ENCODE results near the gene SLC35F1. TPM values are rescaled to one million over a fixed set of nuclear protein-coding genes. Genes with fewer than 3 reads are reported as not detected.

The SLC35F1 gene
- total RNA-seq, 1 experiment from 2014 or later, result 4.3 TPM

- Histone ChIP-seq H3K4ac (ENCODE audit: low read depth, low read length) (no peak overlapping the region), H2BK12ac (ENCODE audit: insufficient read length, low read depth, low read length) (no peak overlapping the region), H3K27ac (ENCODE audit: insufficient read length, low read depth, low read length) (no peak overlapping the region), H4K8ac (replicated peaks; ENCODE audit: insufficient read length, low read depth, low read length) (no peak overlapping the region), H3K79me2 (ENCODE audit: insufficient read depth, low read length) (no peaks in the 10 kb centered on the region), H2BK15ac (ENCODE audit: low read depth, low read length) (no peak overlapping the region), H2BK5ac (ENCODE audit: insufficient read length, low read length) (no peak overlapping the region), H4K5ac (ENCODE audit: insufficient read length, low read depth, low read length) (no peak overlapping the region), H2BK20ac (ENCODE audit: low read depth, low read length, poor library complexity, severe bottlenecking) (no peak overlapping the region), H2AFZ (ENCODE audit: low read length) (no peak overlapping the region), H3K23ac (ENCODE audit: insufficient read length, low read depth, low read length) (no peak overlapping the region), H3K27me3 (ENCODE audit: insufficient read depth, low read length) (no peaks in the 10 kb centered on the region), H3K4me1 (ENCODE audit: insufficient read depth, low read length) (0 out of 2 replicates have a peak, but pooled peaks cover 3% of the 10 kb centered on the region), H3T11ph (ENCODE audit: low read length) (no peak overlapping the region), H3K23me2 (ENCODE audit: insufficient read length, low read depth, low read length, poor library complexity, severe bottlenecking) (no peaks in the 10 kb centered on the region), H2AK5ac (ENCODE audit: insufficient read length, low read length) (no peak overlapping the region), H4K91ac (ENCODE audit: insufficient read length, low read depth, low read length) (no peak overlapping the region), H3K14ac (ENCODE audit: insufficient read depth, low read length) (no peak overlapping the region), H3K4me2 (ENCODE audit: insufficient read depth, insufficient read length, low read length) (no peak overlapping the region), H4K20me1 (ENCODE audit: control insufficient read depth, insufficient read depth, insufficient read length) (no peaks in the 10 kb centered on the region), H2BK120ac (ENCODE audit: low read depth, low read length, poor library complexity, severe bottlenecking) (no peak overlapping the region), H3K18ac (ENCODE audit: insufficient read length, low read depth, low read length) (no peak overlapping the region), H3K9me3 (ENCODE audit: control insufficient read depth, low read depth, low read length) (no peaks in the 10 kb centered on the region), H3K56ac (ENCODE audit: insufficient read length, low read depth, low read length) (no peak overlapping the region), H3K9ac (ENCODE audit: extremely low read depth, insufficient read length, low read length) (no peak overlapping the region), H3K79me1 (ENCODE audit: insufficient read depth, low read depth, low read length, poor library complexity, severe bottlenecking) (no peaks in the 10 kb centered on the region)
- no peaks in the 10 kb centered on the region for H3K27me3 Mint-ChIP-seq (ENCODE audit: low read depth)
- H3K4me3 Mint-ChIP-seq, result no peak overlapping the region
- no CpG with 5 or more reads among the region's 1 CpG for WGBS (ENCODE audit: extremely low coverage, insufficient read length, low lambda C conversion rate)
- TF ChIP-seq CTCF (conservative IDR thresholded peaks at IDR 0.05), result no peak
- no peaks in the 10 kb centered on the region for H3K36me3 Mint-ChIP-seq (ENCODE audit: insufficient read depth in 1 of 3, low read depth in 3 of 3)
- H3K27ac Mint-ChIP-seq, result no peak overlapping the region
- DNase-seq, result no peak
- peaks cover 30 to 32% of the 10 kb centered on the region in 2 experiments for H3K4me1 Mint-ChIP-seq
- no peaks in the 10 kb centered on the region for H3K9me3 Mint-ChIP-seq
These were observed 293.1 kb downstream of the SLC35F1 start for GRCh38 chr6:118200160-118200559.
